GM10266 (cell line): Measurements from ENCODE around the gene PAPOLA.

Experiments used
- DNase-seq: peaks from one replicate; pipeline ENCODE4 v3.0.0; 2012; ENCODE audit errors: extremely low spot score
- TF ChIP-seq, protein P1 (sequence below): IDR thresholded peaks from 2 replicates; pipeline ENCODE4 v1.5.1; 2012; ENCODE audit warnings: mild to moderate bottlenecking, low read depth; ENCODE audit not compliant: control insufficient read depth, insufficient read depth; ENCODE audit errors: missing control alignments

Gene PAPOLA

DNA sequence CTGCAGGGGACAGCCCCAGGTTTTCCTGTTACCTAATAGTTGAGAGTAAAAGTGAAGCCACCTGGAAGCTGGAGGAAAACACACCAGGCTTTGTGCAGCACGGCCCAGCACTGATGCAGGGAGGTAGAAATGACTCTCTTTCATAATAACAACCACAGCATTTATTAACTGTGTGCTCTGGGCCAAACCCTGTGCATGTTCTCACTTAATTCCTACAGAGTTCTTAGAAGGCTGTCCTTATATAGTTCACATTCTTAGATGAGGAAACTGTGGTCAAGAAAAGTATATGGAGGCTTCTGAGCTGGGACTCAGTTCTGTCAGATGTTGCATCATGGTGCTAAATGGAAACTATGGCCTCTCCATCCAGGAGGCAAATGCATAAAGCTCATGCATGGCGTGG, 100.0 kb downstream of the PAPOLA start:
- TF ChIP-seq, protein P1, sequence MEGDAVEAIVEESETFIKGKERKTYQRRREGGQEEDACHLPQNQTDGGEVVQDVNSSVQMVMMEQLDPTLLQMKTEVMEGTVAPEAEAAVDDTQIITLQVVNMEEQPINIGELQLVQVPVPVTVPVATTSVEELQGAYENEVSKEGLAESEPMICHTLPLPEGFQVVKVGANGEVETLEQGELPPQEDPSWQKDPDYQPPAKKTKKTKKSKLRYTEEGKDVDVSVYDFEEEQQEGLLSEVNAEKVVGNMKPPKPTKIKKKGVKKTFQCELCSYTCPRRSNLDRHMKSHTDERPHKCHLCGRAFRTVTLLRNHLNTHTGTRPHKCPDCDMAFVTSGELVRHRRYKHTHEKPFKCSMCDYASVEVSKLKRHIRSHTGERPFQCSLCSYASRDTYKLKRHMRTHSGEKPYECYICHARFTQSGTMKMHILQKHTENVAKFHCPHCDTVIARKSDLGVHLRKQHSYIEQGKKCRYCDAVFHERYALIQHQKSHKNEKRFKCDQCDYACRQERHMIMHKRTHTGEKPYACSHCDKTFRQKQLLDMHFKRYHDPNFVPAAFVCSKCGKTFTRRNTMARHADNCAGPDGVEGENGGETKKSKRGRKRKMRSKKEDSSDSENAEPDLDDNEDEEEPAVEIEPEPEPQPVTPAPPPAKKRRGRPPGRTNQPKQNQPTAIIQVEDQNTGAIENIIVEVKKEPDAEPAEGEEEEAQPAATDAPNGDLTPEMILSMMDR = no peak
- no peak for DNase-seq

DNA sequence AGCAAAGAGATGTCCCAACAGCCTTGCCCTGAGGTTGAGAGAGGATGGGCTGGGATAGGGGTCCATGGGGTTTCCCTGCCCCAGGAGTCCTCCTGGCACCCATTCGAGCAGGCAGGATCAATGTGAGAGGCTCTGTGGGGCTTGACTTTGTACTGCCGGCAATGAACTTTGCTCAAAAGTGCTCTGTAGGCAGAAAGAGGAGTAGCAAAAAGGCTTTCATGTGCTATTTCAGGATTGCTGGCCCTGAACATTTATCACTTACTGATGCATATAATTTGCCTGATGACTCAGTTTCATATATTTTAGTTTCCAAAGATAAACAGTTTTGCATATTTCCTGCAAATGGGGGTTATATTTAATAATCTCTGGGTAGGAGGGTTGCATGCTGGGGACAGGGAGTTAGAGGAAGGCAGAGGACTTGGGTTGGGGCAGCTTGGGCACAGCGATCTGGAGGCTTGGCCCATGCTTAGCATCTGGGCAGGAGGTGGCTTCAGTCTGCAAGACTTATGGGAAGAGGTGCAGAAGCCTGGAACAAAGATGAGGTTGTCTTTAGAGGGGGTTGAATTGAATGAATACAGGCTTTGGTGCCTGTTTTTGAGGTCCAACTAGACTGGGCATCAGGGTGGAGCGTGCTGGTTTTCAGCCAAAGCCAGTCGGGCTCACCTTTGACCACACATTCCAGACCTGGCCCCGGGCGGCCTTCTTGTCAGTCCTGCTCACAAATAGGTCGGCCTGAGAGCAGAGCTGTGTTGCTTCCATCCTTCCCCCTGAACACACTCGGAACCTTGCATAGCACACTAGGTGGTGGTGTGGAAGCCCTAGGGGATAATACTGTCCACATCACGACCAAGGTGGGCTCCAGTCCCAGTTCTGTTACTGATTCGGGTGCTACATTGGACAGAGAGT, 101.4 kb downstream of the PAPOLA start:
- TF ChIP-seq, protein P1 = no peak
- no peak for DNase-seq

DNA sequence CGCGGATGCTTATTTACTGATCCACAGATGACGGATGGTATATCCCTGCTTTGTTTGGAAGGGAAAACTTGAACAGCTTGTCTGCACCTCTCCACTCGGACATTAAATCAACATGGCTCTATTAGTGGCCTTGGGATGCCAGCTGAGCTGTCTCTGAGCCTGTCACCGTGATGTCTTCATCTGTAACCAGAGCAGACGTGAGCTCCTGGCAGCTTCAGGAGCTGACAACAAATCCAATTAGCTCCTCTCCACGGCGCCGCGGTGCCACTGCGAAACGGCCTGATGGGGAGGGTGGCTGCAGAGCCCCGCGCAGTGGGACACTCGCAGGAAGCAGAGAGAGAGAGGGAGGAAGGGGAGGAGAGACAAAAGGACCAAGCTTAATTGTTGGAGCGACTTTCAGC, 112.3 kb downstream of the PAPOLA start:
- no peak for DNase-seq
- TF ChIP-seq, protein P1 = no peak

GRCh38 chr14:96616161-96616721, 114.1 kb downstream of the PAPOLA start:
- TF ChIP-seq, protein P1 = no peak
- DNase-seq = no peak
